HEK293 (cell line): Measurements from ENCODE around the gene SLC34A3.
A peak's percentile ranks its signal among the peaks of the same experiment; 100 is the strongest.

Experiments used
- KLF16 ChIP-seq: fragments of 450-650 bp; formaldehyde crosslinking; IDR thresholded peaks from 2 replicates; pipeline ENCODE4 v1.5.1; 2017; ENCODE audit warnings: missing biosample characterization, missing genetic modification characterization
- PBX3 ChIP-seq: sonication (generic); formaldehyde crosslinking; IDR thresholded peaks from 2 replicates; pipeline ENCODE4 v1.8.1; 2022; ENCODE audit warnings: mild to moderate bottlenecking, moderate library complexity, missing genetic modification reagents
- RBAK ChIP-seq: fragments of 450-650 bp; formaldehyde crosslinking; IDR thresholded peaks from 2 replicates; pipeline ENCODE4 v1.5.1; 2016; ENCODE audit warnings: missing biosample characterization, missing genetic modification characterization
- SP3 ChIP-seq: fragments of 450-650 bp; formaldehyde crosslinking; IDR thresholded peaks from 2 replicates; pipeline ENCODE4 v1.5.1; 2016; ENCODE audit warnings: missing biosample characterization, missing genetic modification characterization
- WT1 ChIP-seq: fragments of 450-650 bp; formaldehyde crosslinking; IDR thresholded peaks from 2 replicates; pipeline ENCODE4 v1.5.1; 2016; ENCODE audit warnings: missing biosample characterization, missing genetic modification characterization
- ZBTB17 ChIP-seq: fragments of 450-650 bp; formaldehyde crosslinking; IDR thresholded peaks from 2 replicates; pipeline ENCODE4 v1.5.1; 2016; ENCODE audit warnings: missing biosample characterization, missing genetic modification characterization
- ZBTB48 ChIP-seq: fragments of 450-650 bp; formaldehyde crosslinking; IDR thresholded peaks from 2 replicates; pipeline ENCODE4 v1.5.1; 2016; ENCODE audit warnings: missing biosample characterization, missing genetic modification characterization
- ZBTB8A ChIP-seq: fragments of 450-650 bp; formaldehyde crosslinking; IDR thresholded peaks from 2 replicates; pipeline ENCODE4 v1.5.1; 2016; ENCODE audit warnings: missing biosample characterization, missing genetic modification characterization
- ZFHX2 ChIP-seq: fragments of 450-650 bp; formaldehyde crosslinking; conservative IDR thresholded peaks from 2 replicates; pipeline ENCODE4 v1.5.1; 2016; ENCODE audit warnings: missing biosample characterization, missing genetic modification characterization
- ZNF10 ChIP-seq: fragments of 450-650 bp; formaldehyde crosslinking; IDR thresholded peaks from 2 replicates; pipeline ENCODE4 v1.5.1; 2017; ENCODE audit warnings: missing biosample characterization, missing genetic modification characterization
- ZNF174 ChIP-seq: fragments of 450-650 bp; formaldehyde crosslinking; IDR thresholded peaks from 2 replicates; pipeline ENCODE4 v1.5.0; 2017; ENCODE audit warnings: missing biosample characterization, mild to moderate bottlenecking, missing genetic modification characterization
- ZNF175 ChIP-seq: fragments of 450-650 bp; formaldehyde crosslinking; IDR thresholded peaks from 2 replicates; pipeline ENCODE4 v1.5.1; 2016; ENCODE audit warnings: missing biosample characterization, missing genetic modification characterization
- ZNF18 ChIP-seq: fragments of 450-650 bp; formaldehyde crosslinking; IDR thresholded peaks from 2 replicates; pipeline ENCODE4 v1.5.1; 2016; ENCODE audit warnings: missing biosample characterization, missing genetic modification characterization
- ZNF248 ChIP-seq: fragments of 450-650 bp; formaldehyde crosslinking; IDR thresholded peaks from 2 replicates; pipeline ENCODE4 v1.5.1; 2017; ENCODE audit warnings: missing biosample characterization, missing genetic modification characterization
- ZNF280C ChIP-seq: fragments of 450-650 bp; formaldehyde crosslinking; IDR thresholded peaks from 2 replicates; pipeline ENCODE4 v1.5.1; 2016; ENCODE audit warnings: missing biosample characterization, missing genetic modification characterization
- ZNF311 ChIP-seq: fragments of 450-650 bp; formaldehyde crosslinking; IDR thresholded peaks from 2 replicates; pipeline ENCODE4 v1.5.1; 2017; ENCODE audit warnings: missing biosample characterization, missing genetic modification characterization, borderline replicate concordance
- ZNF391 ChIP-seq: fragments of 450-650 bp; formaldehyde crosslinking; IDR thresholded peaks from 2 replicates; pipeline ENCODE4 v1.5.1; 2016; ENCODE audit warnings: low read depth, missing biosample characterization, missing genetic modification characterization, borderline replicate concordance
- ZNF544 ChIP-seq: fragments of 450-650 bp; formaldehyde crosslinking; IDR thresholded peaks from 2 replicates; pipeline ENCODE4 v1.5.0; 2017; ENCODE audit warnings: missing biosample characterization, missing genetic modification characterization
- TF ChIP-seq, protein P1 (sequence below): fragments of 450-650 bp; formaldehyde crosslinking; IDR thresholded peaks from 2 replicates; pipeline ENCODE4 v1.5.1; 2016; ENCODE audit warnings: missing biosample characterization, missing genetic modification characterization
- TF ChIP-seq, protein P2 (sequence below): fragments of 450-650 bp; formaldehyde crosslinking; IDR thresholded peaks from 2 replicates; pipeline ENCODE4 v1.5.1; 2016; ENCODE audit warnings: missing biosample characterization, missing genetic modification characterization
- TF ChIP-seq, protein P3 (sequence below): fragments of 450-650 bp; formaldehyde crosslinking; IDR thresholded peaks from 2 replicates; pipeline ENCODE4 v1.5.1; 2016; ENCODE audit warnings: missing biosample characterization, missing genetic modification characterization, borderline replicate concordance
- TF ChIP-seq, protein P4 (sequence below): fragments of 450-650 bp; formaldehyde crosslinking; IDR thresholded peaks from 2 replicates; pipeline ENCODE4 v1.5.1; 2016; ENCODE audit warnings: missing biosample characterization, missing genetic modification characterization

The SLC34A3 gene

DNA sequence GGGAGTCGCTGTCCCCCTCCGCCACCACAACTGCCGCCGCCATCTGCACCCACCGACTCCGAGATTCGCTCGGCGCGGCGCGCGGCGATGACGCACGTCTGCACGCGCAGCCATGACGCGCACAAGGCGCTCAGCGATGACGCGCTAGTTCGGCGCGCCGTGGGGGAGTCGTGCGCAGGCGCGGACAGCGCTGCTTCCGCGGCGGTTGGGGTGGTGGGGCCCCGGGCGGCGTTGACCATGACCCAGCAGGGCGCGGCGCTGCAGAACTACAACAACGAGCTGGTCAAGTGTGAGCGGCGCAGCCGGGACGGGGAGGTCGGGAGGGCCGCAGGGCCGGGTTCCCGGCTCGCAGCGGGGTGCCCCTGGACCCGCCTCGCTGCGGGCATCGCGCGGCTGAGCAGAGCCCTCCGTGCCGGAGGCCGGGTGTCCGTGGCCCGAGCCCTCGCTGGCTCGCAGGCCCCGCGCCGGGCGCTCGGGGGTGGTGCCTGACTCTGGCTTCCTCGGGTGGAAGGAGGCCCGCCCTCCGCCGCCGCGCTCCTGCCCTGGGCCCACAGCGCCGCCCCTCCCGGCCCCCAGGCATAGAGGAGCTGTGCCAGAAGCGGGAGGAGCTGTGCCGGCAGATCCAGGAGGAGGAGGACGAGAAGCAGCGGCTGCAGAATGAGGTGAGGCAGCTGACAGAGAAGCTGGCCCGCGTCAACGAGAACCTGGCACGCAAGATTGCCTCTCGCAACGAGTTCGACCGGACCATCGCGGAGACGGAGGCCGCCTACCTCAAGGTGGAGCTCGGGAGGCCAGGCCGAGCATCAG is 42.0 kb upstream of the SLC34A3 start, which contains the start of the genes ANAPC2 and SSNA1 (continued):
- TF ChIP-seq PBX3 (CRISPR knock-in tag), result peak; percentile 97
- TF ChIP-seq ZFHX2, result peak; percentile 53
- no peak for TF ChIP-seq ZNF544 (tag by site-specific recombination)
- no peak; the same call in none of the 2 replicates for TF ChIP-seq SP3 (tag by site-specific recombination)
- TF ChIP-seq ZNF10, result no peak
- TF ChIP-seq KLF16, result peak; percentile 79; the same call in 1 of the 2 replicates
- TF ChIP-seq ZNF391 (tag by site-specific recombination), result peak; percentile 82; the same call in 1 of the 2 replicates
- peak; percentile 54; the same call in 1 of the 2 replicates for TF ChIP-seq ZBTB48
- TF ChIP-seq ZBTB8A (tag by site-specific recombination), result peak; percentile 91
- peak; percentile 42; the same call in 1 of the 2 replicates for TF ChIP-seq WT1 (tag by site-specific recombination)
- TF ChIP-seq ZNF174, result no peak
- no peak for TF ChIP-seq ZNF18 (tag by site-specific recombination)
- peak; percentile 84 for TF ChIP-seq ZBTB17
- no peak for TF ChIP-seq ZNF280C (tag by site-specific recombination)
- TF ChIP-seq, protein P1, sequence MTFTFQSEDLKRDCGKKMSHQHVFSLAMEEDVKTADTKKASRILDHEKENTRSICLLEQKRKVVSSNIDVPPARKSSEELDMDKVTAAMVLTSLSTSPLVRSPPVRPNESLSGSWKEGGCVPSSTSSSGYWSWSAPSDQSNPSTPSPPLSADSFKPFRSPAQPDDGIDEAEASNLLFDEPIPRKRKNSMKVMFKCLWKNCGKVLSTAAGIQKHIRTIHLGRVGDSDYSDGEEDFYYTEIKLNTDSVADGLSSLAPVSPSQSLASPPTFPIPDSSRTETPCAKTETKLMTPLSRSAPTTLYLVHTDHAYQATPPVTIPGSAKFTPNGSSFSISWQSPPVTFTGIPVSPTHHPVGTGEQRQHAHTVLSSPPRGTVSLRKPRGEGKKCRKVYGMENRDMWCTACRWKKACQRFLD, result no peak
- TF ChIP-seq, protein P2, sequence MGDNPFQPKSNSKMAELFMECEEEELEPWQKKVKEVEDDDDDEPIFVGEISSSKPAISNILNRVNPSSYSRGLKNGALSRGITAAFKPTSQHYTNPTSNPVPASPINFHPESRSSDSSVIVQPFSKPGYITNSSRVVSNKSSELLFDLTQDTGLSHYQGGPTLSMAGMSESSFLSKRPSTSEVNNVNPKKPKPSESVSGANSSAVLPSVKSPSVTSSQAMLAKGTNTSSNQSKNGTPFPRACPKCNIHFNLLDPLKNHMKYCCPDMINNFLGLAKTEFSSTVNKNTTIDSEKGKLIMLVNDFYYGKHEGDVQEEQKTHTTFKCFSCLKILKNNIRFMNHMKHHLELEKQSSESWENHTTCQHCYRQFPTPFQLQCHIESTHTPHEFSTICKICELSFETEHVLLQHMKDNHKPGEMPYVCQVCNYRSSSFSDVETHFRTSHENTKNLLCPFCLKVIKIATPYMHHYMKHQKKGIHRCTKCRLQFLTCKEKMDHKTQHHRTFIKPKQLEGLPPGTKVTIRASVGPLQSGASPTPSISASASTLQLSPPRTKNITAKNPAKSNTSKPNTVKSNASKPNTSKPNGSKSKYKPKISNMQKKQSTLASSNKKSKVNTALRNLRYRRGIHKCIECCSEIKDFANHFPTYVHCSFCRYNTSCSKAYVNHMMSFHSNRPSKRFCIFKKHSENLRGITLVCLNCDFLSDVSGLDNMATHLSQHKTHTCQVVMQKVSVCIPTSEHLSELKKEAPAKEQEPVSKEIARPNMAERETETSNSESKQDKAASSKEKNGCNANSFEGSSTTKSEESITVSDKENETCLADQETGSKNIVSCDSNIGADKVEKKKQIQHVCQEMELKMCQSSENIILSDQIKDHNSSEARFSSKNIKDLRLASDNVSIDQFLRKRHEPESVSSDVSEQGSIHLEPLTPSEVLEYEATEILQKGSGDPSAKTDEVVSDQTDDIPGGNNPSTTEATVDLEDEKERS, result no peak; the same call in 1 of the 2 replicates
- TF ChIP-seq, protein P3, sequence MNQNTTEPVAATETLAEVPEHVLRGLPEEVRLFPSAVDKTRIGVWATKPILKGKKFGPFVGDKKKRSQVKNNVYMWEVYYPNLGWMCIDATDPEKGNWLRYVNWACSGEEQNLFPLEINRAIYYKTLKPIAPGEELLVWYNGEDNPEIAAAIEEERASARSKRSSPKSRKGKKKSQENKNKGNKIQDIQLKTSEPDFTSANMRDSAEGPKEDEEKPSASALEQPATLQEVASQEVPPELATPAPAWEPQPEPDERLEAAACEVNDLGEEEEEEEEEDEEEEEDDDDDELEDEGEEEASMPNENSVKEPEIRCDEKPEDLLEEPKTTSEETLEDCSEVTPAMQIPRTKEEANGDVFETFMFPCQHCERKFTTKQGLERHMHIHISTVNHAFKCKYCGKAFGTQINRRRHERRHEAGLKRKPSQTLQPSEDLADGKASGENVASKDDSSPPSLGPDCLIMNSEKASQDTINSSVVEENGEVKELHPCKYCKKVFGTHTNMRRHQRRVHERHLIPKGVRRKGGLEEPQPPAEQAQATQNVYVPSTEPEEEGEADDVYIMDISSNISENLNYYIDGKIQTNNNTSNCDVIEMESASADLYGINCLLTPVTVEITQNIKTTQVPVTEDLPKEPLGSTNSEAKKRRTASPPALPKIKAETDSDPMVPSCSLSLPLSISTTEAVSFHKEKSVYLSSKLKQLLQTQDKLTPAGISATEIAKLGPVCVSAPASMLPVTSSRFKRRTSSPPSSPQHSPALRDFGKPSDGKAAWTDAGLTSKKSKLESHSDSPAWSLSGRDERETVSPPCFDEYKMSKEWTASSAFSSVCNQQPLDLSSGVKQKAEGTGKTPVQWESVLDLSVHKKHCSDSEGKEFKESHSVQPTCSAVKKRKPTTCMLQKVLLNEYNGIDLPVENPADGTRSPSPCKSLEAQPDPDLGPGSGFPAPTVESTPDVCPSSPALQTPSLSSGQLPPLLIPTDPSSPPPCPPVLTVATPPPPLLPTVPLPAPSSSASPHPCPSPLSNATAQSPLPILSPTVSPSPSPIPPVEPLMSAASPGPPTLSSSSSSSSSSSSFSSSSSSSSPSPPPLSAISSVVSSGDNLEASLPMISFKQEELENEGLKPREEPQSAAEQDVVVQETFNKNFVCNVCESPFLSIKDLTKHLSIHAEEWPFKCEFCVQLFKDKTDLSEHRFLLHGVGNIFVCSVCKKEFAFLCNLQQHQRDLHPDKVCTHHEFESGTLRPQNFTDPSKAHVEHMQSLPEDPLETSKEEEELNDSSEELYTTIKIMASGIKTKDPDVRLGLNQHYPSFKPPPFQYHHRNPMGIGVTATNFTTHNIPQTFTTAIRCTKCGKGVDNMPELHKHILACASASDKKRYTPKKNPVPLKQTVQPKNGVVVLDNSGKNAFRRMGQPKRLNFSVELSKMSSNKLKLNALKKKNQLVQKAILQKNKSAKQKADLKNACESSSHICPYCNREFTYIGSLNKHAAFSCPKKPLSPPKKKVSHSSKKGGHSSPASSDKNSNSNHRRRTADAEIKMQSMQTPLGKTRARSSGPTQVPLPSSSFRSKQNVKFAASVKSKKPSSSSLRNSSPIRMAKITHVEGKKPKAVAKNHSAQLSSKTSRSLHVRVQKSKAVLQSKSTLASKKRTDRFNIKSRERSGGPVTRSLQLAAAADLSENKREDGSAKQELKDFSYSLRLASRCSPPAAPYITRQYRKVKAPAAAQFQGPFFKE (tag by site-specific recombination), result no peak
- TF ChIP-seq ZNF175 (tag by site-specific recombination), result no peak
- TF ChIP-seq ZNF311 (tag by site-specific recombination), result no peak
- no peak for TF ChIP-seq RBAK (tag by site-specific recombination)
- TF ChIP-seq, protein P4, sequence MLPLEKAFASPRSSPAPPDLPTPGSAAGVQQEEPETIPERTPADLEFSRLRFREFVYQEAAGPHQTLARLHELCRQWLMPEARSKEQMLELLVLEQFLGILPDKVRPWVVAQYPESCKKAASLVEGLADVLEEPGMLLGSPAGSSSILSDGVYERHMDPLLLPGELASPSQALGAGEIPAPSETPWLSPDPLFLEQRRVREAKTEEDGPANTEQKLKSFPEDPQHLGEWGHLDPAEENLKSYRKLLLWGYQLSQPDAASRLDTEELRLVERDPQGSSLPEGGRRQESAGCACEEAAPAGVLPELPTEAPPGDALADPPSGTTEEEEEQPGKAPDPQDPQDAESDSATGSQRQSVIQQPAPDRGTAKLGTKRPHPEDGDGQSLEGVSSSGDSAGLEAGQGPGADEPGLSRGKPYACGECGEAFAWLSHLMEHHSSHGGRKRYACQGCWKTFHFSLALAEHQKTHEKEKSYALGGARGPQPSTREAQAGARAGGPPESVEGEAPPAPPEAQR (tag by site-specific recombination), result peak; percentile 52; the same call in 1 of the 2 replicates
- no peak for TF ChIP-seq ZNF248 (tag by site-specific recombination)
